WTC11 (cell line): ENCODE results near the gene CBFA2T3.

Experiments used
- CTCF ChIP-seq: fragments of 200-600 bp; IDR thresholded peaks from 2 replicates; pipeline ENCODE4 v1.8.0; 2022; ENCODE audit warnings: antibody characterized with exemption
- FOXJ3 ChIP-seq: sonication (generic); formaldehyde crosslinking; IDR thresholded peaks from 2 replicates; pipeline ENCODE4 v1.9.0; 2021; ENCODE audit warnings: missing genetic modification reagents, mild to moderate bottlenecking, borderline replicate concordance
- FOXP1 ChIP-seq: sonication (generic); formaldehyde crosslinking; IDR thresholded peaks from 2 replicates; pipeline ENCODE4 v1.8.0; 2022; ENCODE audit warnings: missing genetic modification reagents, mild to moderate bottlenecking, moderate library complexity, borderline replicate concordance
- KAT7 ChIP-seq: sonication (generic); formaldehyde crosslinking; IDR thresholded peaks from 2 replicates; pipeline ENCODE4 v1.8.1; 2023; ENCODE audit warnings: missing genetic modification reagents, mild to moderate bottlenecking, borderline replicate concordance
- NFYB ChIP-seq: sonication (generic); formaldehyde crosslinking; conservative IDR thresholded peaks from 2 replicates; pipeline ENCODE4 v1.8.0; 2022; ENCODE audit warnings: low read depth, missing genetic modification reagents
- NR1H2 ChIP-seq: sonication (generic); formaldehyde crosslinking; IDR thresholded peaks from 2 replicates; pipeline ENCODE4 v1.9.0; 2021; ENCODE audit warnings: mild to moderate bottlenecking, moderate library complexity, missing genetic modification reagents
- USF2 ChIP-seq: sonication (generic); formaldehyde crosslinking; IDR thresholded peaks from 2 replicates; pipeline ENCODE4 v1.8.1; 2023; ENCODE audit warnings: mild to moderate bottlenecking, missing genetic modification reagents, moderate library complexity
- ZNF138 ChIP-seq: sonication (generic); formaldehyde crosslinking; conservative IDR thresholded peaks from 2 replicates; pipeline ENCODE4 v1.8.1; 2022; ENCODE audit warnings: mild to moderate bottlenecking, moderate library complexity, missing genetic modification reagents
- ZNF232 ChIP-seq: sonication (generic); formaldehyde crosslinking; IDR thresholded peaks from 2 replicates; pipeline ENCODE4 v1.8.0; 2022; ENCODE audit warnings: mild to moderate bottlenecking, missing genetic modification reagents
- ZNF423 ChIP-seq: fragments of 250-450 bp; sonication (Bioruptor Pico); IDR thresholded peaks from 2 replicates; pipeline ENCODE4 v2.1.2; 2022; ENCODE audit warnings: mild to moderate bottlenecking, moderate library complexity
- TF ChIP-seq, protein P1 (sequence below): sonication (generic); formaldehyde crosslinking; IDR thresholded peaks from 2 replicates; pipeline ENCODE4 v1.8.0; 2022; ENCODE audit warnings: mild to moderate bottlenecking, missing genetic modification reagents

DNA sequence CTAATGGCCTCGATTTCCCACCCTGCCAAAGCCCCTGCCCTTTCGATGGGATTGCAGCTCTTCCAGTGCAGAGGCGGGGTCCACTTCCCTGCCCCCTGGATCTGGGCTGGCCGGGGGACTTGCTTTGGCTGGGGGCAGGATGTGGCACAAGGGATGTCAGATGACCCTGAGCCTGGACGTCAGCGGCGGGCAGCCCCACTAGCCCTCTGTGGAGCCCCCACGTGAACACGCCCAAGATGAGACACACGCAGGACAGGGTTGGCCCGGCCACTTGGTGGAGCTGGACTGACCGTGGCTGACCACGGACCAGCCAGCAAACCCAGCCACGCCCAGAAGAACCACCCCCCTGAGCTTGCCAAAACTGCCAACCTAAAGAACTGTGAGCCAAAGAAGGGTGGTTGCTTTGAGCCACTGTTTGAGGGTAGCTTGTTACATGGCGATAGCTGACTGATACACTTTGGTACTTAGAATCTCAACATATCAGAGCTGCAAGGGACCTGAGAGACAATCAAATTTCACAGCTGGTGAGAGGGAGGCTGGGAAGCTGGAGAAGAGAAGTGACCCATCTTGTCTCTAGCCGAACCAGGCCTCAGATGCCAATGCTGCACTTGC is 63.9 kb downstream of the CBFA2T3 start:
- TF ChIP-seq CTCF: no peak
- no peak for TF ChIP-seq KAT7 (CRISPR knock-in tag)
- TF ChIP-seq ZNF138 (CRISPR knock-in tag): no peak
- no peak for TF ChIP-seq FOXJ3 (CRISPR knock-in tag)
- TF ChIP-seq, protein P1, sequence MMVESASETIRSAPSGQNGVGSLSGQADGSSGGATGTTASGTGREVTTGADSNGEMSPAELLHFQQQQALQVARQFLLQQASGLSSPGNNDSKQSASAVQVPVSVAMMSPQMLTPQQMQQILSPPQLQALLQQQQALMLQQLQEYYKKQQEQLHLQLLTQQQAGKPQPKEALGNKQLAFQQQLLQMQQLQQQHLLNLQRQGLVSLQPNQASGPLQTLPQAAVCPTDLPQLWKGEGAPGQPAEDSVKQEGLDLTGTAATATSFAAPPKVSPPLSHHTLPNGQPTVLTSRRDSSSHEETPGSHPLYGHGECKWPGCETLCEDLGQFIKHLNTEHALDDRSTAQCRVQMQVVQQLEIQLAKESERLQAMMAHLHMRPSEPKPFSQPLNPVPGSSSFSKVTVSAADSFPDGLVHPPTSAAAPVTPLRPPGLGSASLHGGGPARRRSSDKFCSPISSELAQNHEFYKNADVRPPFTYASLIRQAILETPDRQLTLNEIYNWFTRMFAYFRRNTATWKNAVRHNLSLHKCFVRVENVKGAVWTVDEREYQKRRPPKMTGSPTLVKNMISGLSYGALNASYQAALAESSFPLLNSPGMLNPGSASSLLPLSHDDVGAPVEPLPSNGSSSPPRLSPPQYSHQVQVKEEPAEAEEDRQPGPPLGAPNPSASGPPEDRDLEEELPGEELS: no peak
- TF ChIP-seq FOXP1: no peak
- TF ChIP-seq ZNF232 (CRISPR knock-in tag): no peak
- TF ChIP-seq USF2 (CRISPR knock-in tag): no peak
- no peak for TF ChIP-seq NFYB (CRISPR knock-in tag)
- no peak for TF ChIP-seq NR1H2
- no peak for TF ChIP-seq ZNF423 (CRISPR knock-in tag)
